ENCODE data around the gene CCDC185.

Gene CCDC185

DNA sequence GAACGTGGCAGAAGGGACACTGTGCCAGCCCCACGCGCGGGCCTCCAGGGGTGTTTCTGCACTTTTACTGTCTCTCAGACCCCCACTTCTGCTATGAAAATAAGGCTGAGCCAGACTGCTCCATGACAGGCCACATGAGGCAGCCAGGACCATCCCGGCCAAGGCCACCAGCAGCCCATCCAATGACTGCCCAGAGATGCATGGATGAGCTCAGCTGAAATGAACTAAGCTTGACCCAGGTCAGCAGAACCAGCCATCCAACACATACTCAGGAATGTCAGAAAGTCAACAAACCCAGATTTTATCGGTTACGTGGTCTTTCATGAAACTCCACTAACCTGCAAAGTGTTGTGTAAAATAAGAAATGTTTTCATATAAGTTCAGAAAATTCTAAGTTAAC lies 51.2 kb downstream of the CCDC185 start:
- DNase-seq = no peak
